GM12875 (cell line): Measurements from ENCODE around the gene ISYNA1.

ENCODE experiments used
- H3K4me3 ChIP-seq: one replicate; pipeline ENCODE4 v1.5.1; 2011; ENCODE audit warnings: low read depth, low read length, control low read depth
- TF ChIP-seq, protein P1 (sequence below): IDR thresholded peaks from 2 replicates; pipeline ENCODE4 v1.5.1; 2011; ENCODE audit warnings: low read depth, mild to moderate bottlenecking, control low read depth, inconsistent platforms, low read length, moderate library complexity, borderline replicate concordance; ENCODE audit not compliant: insufficient read depth

The ISYNA1 gene

DNA sequence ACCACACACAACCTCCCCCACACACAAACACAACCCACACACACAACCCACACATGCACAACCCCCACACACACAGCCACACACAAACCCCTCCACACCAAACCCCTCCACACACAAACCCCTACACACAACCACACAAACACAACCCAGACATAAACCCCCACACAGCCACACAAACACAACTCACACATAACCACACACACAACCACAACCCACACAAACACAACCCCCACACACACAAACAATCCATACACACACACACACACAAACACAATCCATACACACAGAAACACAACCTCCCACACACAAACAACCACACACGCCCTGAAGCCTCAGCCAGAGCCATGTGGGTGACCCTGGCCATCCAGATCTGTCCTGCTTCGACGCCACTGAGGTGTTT lies 30.0 kb upstream of the ISYNA1 start:
- no peak overlapping the region for H3K4me3 ChIP-seq
- TF ChIP-seq, protein P1, sequence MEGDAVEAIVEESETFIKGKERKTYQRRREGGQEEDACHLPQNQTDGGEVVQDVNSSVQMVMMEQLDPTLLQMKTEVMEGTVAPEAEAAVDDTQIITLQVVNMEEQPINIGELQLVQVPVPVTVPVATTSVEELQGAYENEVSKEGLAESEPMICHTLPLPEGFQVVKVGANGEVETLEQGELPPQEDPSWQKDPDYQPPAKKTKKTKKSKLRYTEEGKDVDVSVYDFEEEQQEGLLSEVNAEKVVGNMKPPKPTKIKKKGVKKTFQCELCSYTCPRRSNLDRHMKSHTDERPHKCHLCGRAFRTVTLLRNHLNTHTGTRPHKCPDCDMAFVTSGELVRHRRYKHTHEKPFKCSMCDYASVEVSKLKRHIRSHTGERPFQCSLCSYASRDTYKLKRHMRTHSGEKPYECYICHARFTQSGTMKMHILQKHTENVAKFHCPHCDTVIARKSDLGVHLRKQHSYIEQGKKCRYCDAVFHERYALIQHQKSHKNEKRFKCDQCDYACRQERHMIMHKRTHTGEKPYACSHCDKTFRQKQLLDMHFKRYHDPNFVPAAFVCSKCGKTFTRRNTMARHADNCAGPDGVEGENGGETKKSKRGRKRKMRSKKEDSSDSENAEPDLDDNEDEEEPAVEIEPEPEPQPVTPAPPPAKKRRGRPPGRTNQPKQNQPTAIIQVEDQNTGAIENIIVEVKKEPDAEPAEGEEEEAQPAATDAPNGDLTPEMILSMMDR = no peak

DNA sequence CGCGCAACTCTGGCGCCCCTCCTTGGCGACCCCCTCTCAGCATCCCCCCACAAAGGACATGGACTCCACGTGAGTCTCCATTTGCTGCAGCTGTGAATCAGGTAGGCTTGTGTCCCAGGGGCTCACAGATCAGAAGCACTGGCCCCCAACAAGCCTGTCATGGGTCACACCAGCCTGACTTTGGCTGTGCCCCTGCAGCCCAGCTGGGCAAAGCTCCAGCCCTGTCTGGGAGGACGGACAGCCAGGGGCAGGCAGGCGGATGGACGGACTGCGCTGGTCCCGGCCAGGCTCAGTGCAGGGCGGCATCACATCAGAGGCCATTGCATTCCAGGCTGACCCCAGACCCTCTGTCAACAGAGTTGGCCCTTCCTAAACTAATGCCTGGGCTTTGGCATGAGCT lies 28.4 kb upstream of the ISYNA1 start:
- TF ChIP-seq, protein P1 = no peak
- no peak overlapping the region for H3K4me3 ChIP-seq

DNA sequence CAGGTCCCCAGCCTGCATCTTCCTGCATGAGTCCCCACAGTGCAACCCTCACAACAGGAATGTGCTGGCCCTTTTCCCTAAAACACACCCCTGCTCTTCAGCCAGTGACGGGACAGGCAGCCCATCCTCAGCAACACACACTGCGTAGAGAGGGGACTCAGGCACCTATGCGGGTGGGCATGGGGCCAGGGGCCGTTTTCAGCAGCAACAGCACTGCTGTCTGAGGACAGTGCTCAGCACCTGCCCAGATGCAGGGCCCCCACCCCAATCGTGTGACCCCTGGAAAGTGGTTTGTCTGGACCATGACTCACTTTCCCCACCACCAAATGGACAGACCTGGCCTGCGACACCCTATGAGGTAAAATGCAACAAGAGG lies 28.0 kb upstream of the ISYNA1 start:
- TF ChIP-seq, protein P1 = no peak
- no peak overlapping the region for H3K4me3 ChIP-seq

DNA sequence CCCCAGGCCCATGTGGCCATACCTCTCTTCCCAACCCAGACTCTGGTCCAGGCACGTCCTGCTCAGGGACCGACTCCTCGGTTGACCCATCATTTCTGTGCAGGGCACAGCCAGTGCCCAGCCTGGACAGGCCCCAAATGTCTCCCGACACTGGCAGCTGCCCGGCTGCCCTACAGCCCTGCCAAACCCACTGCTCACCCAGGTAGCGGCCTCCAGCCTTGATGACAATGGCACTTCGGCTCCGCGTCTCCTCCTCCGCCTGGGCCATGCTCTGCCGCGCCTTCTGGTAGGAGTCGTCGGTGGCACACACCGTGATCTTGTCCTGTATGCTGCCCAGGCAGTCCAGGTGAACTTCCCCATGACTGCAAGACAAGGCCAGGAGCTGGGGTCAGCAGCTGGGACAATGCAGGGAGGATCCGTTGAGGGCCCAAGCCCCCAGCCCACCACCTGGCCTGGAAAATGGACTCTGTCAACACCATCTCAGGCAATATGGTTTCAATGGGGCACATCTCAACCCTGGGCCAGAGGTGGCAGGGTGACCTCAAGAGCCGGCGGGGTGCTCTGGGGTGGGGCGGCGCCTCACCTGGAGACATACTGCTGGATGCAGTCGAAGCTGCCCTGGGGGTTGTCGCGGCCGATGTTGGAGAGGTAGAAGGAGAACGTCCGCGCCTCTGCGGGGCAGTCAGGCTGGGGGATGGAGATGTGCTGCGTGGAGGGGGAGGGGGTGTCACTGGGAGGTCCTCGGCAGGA lies 27.5 kb upstream of the ISYNA1 start:
- no peak overlapping the region for H3K4me3 ChIP-seq
- TF ChIP-seq, protein P1 = no peak

DNA sequence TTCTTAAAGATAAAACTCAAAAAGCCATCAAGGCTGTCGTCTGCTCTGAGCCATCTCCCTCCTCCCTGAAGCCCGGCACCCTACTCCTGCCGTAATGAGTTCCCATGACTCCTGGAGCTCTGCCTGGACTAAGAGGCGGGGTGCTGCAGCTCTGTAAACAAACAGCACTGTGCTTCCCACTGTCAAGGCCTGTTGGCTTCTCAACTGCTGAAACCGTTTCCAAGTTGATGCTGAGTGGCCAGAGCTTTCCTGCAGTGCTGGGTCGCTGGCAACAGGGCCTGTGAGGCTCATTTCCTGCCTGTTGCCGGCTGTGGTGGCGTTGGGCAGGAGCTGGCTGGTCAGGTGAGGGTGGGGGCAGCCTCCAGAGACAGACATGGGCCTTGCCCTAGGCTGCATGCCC lies 26.7 kb upstream of the ISYNA1 start:
- TF ChIP-seq, protein P1 = no peak
- H3K4me3 ChIP-seq = no peak overlapping the region

DNA sequence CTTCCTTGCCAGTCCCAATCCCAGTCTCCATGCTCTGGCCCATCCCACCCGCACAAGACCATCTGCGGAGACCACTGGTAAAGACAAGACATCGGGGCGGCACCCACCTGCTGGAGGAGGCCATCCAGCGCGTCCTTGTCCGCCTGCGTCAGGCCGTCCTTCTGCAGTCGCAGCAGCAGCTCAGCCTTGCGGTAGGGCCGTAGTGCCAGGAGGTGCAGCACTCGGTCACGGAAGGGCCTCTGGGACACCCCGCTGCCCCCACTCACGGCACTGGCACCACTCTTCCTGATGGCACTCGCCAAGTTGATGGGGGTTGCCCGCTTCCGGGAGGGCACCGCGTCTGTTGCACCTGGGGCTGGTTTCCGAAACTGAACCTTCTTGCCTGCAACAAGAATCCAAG lies 23.5 kb upstream of the ISYNA1 start:
- TF ChIP-seq, protein P1 = no peak
- no peak overlapping the region for H3K4me3 ChIP-seq

DNA sequence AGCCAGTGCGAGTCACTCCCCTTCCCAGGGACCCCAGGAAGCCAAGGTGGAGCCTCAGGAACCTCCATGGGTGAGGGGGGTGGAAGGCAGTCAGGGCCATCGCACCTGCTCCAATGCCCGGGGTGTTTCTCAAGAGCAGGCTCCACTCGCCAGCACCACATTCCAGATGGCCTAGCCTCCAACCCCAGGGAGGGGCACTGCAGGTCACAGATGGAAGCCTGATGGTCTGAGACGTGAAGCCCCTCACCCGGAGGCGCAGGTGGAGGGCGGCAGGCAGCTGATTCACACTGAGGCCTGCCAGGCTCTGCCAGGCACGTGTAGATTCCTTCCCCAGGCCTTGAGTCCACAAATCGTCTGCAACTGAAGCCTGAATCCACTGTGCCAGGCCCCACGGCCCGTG lies 23.0 kb upstream of the ISYNA1 start:
- TF ChIP-seq, protein P1 = no peak
- H3K4me3 ChIP-seq = no peak overlapping the region
